Mucosa of descending colon (tissue), 3 donors: ENCODE results near the gene MYO7B. TPM values are rescaled to one million over a fixed set of nuclear protein-coding genes. Genes with fewer than 3 reads are reported as not detected.

Experiments used
- ATAC-seq: fragments of 200-7000 bp; cut with Tn5 transposase; one replicate; pipeline ENCODE4 v1.9.1; 2020; ENCODE audit warnings: mild to moderate bottlenecking, moderate library complexity
- DNase-seq, 3 donors: peaks; one replicate each; pipeline ENCODE4 v3.0.0-alpha.2; 2020
- H3K36me3 ChIP-seq: fragments of 200-600 bp; one replicate; pipeline ENCODE4 v1.8.0; 2021; ENCODE audit warnings: low read depth, mild to moderate bottlenecking
- H3K4me1 ChIP-seq: fragments of 200-600 bp; one replicate; pipeline ENCODE4 v1.8.0; 2021; ENCODE audit warnings: low read depth, mild to moderate bottlenecking
- H3K4me3 ChIP-seq: fragments of 200-600 bp; one replicate; pipeline ENCODE4 v1.8.0; 2021; ENCODE audit warnings: mild to moderate bottlenecking
- H3K9me3 ChIP-seq: fragments of 200-600 bp; one replicate; pipeline ENCODE4 v1.8.0; 2021; ENCODE audit warnings: mild to moderate bottlenecking
- CTCF ChIP-seq: fragments of 200-600 bp; IDR thresholded peaks from one replicate; pipeline ENCODE4 v1.8.0; 2022; ENCODE audit warnings: antibody characterized with exemption, mild to moderate bottlenecking
- intact Hi-C, 2 donors: fragments of 100-400 bp; cut with DNase I in 1 of 2; cut with micrococcal nuclease in 1 of 2; formaldehyde crosslinking; loops; one replicate each; pipeline versions ENCODE4 v1.11.0 to v1.11.1; 2022; cut with DNase I, micrococcal nuclease
- total RNA-seq, 3 donors: library from RNA; stranded (reverse); fragmentation: NEBNext Ultra II Directional in 2 of 3; extraction: Animal tissue kit (Norgen Biotek cat#: 25700) in 2 of 3; gene quantifications; one replicate each; pipeline versions ENCODE4 v1.2.1 to v1.2.4, GENCODE V29; 2021 to 2023
- donor health status: DM: no; HTN: no; CAD: no; lungs with moderate emphysema.
- donor health status: DM: no; HTN: no; CAD: no.
- donor health status: DM: no; HTN: yes; CAD: no.

Gene MYO7B
- total RNA-seq, 3 donors from 2014 or later, result 118 to 305 (median 199) TPM

GRCh38 chr2:127503491-127503890 lies 32.0 kb upstream of the MYO7B start:
- no peak overlapping the region for H3K4me3 ChIP-seq
- peaks cover 8% of the 10 kb centered on the region for H3K4me1 ChIP-seq
- no peaks in the 10 kb centered on the region for H3K36me3 ChIP-seq
- no peaks in the 10 kb centered on the region for H3K9me3 ChIP-seq
- intact Hi-C loops, result no loop called here
- no peak for TF ChIP-seq CTCF
- ATAC-seq, result no peak
- DNase-seq, result no peak

GRCh38 chr2:127504552-127505430 lies 30.7 kb upstream of the MYO7B start:
- Histone ChIP-seq H3K4me3 (no peak overlapping the region), H3K9me3 (no peaks in the 10 kb centered on the region), H3K36me3 (no peaks in the 10 kb centered on the region), H3K4me1 (peaks cover 16% of the 10 kb centered on the region)
- no peak for TF ChIP-seq CTCF
- DNase-seq (no peak), ATAC-seq (no peak)
- intact Hi-C loops, result no loop called here

GRCh38 chr2:127506510-127506909 lies 29.0 kb upstream of the MYO7B start:
- TF ChIP-seq CTCF, result no peak
- Histone ChIP-seq H3K36me3 (no peaks in the 10 kb centered on the region), H3K4me1 (peaks cover 27% of the 10 kb centered on the region), H3K4me3 (no peak overlapping the region), H3K9me3 (no peaks in the 10 kb centered on the region)
- no peak for ATAC-seq
- DNase-seq, result no peak
- intact Hi-C loops, result no loop called here

GRCh38 chr2:127508023-127508630 lies 27.4 kb upstream of the MYO7B start:
- no peak for DNase-seq
- H3K4me1 ChIP-seq, result peaks cover 27% of the 10 kb centered on the region
- H3K36me3 ChIP-seq, result no peaks in the 10 kb centered on the region
- no peak overlapping the region for H3K4me3 ChIP-seq
- intact Hi-C loops, result no loop called here
- TF ChIP-seq CTCF, result no peak
- no peaks in the 10 kb centered on the region for H3K9me3 ChIP-seq
- ATAC-seq, result no peak

GRCh38 chr2:127508631-127509034 lies 26.9 kb upstream of the MYO7B start:
- intact Hi-C loops, result no loop called here
- no peaks in the 10 kb centered on the region for H3K36me3 ChIP-seq
- TF ChIP-seq CTCF, result no peak
- H3K9me3 ChIP-seq, result no peaks in the 10 kb centered on the region
- ATAC-seq (peak; percentile 77), DNase-seq (peak in 1 of 3 donors; percentile 55)
- H3K4me3 ChIP-seq, result no peak overlapping the region
- peaks cover 27% of the 10 kb centered on the region for H3K4me1 ChIP-seq
